ENCODE results near the gene TECPR2.

Gene TECPR2

DNA sequence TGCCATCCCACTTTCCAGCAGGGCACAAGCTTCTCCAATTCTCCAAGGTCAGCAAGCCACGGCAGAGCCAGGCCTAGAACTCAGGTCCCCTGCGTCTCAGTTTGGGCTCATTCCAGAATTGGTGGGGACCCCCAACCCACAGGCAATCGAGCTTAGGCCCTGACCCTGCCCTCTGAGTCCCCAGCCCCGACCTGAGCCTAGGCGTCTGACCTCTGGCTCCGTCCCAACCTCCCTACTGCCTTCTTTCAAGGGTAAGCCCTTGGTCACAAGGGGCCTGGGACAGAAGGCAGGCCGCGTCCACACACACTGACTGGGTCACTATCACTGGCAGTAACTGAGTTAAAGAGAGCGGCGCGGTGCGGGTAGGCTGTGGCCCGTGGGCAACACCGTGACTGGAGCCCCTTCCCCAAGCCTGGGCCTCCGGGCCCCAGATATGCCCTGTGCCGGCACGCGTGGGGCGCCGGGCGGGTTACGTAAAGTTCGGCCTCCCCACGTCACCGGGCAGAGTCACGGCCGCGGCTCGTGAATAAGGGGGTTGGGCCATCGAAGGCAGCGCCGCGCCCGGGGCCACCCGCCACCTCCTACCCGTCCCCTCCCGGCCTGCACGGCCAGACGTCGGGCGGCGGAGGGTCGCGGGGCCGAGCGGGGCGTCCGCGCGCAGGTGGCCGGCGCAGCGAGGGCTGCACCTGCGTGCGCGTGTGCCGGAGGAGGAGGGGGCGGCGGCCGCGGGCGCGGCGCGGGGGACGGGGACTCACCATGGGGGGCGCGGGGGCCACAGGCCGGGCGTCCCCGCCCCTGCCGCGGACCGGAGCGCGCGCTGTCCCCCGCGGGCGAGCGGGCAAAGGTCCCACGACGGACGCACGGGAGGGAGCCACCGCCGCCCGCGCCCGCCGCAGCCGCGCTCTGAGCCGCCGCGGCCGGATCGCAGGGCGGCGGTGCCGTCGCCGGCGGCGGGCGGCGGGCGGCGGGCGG, 146.3 kb downstream of the TECPR2 start:
- TF ChIP-seq POLR2AphosphoS5 (IDR thresholded peaks at IDR 0.05; ENCODE audit: low read depth, low read length) (no peak), POLR2A (IDR thresholded peaks at IDR 0.05; ENCODE audit: low read depth, low read length) (no peak), TAF1 (IDR thresholded peaks at IDR 0.05; ENCODE audit: borderline replicate concordance, low read depth, low read length) (no peak)
- DNase-seq (ENCODE audit: insufficient read length) (no peak), FAIRE-seq (no peak)

DNA sequence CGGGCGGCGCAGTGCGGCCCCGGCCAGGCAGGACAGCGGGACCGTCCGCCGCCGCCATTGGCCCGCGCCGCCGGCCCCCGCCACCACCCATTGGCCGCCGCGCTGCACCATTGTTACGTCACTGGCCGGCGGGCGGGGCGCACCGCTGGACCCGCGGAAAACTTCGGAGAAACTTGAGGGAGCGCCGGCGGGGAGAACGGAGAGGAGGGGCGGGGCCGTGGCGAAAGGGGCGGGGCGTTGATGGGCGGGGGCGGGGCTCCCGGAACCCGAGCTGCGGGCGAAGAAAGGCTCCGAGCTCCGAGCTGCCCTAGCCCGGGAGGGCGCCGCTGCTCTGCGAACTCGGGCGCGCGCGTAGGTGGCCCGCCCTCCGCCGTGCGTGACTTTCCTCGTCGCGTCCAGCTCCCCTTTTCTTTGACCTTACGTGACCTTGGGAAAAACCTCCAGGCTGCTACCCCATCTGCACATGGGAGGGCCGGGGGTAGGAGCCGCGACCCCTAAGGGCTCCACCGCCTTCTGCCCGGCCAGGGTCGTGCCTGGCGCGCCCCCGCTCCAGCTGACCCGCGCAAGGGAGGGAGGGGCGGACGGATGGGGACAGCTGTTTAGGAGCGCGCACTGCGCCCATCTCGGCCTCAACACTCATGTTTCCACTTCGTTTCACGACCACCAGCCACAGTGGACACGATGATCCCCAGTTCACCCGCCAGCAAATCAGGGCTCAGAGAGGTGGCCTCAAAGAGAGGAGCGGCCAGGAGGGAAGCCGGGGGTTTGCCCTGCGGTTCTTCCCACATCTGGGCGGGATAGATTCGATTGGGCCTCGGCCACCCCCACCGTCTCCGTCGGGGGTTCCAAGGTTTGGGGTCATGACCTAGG, 147.2 kb downstream of the TECPR2 start, which contains the start of gene ANKRD9:
ANKRD9 (minus strand) TSS at position 31 of the 870 bp plus-strand sequence. CDS start 1,887 bp downstream, outside the sequence.
- FAIRE-seq (peak; percentile 97), DNase-seq (ENCODE audit: insufficient read length) (peak; percentile 98)
- TF ChIP-seq TAF1 (IDR thresholded peaks at IDR 0.05; ENCODE audit: borderline replicate concordance, low read depth, low read length) = no peak
- TF ChIP-seq POLR2AphosphoS5 (IDR thresholded peaks at IDR 0.05; ENCODE audit: low read depth, low read length) = no peak
- TF ChIP-seq POLR2A (IDR thresholded peaks at IDR 0.05; ENCODE audit: low read depth, low read length) = no peak

DNA sequence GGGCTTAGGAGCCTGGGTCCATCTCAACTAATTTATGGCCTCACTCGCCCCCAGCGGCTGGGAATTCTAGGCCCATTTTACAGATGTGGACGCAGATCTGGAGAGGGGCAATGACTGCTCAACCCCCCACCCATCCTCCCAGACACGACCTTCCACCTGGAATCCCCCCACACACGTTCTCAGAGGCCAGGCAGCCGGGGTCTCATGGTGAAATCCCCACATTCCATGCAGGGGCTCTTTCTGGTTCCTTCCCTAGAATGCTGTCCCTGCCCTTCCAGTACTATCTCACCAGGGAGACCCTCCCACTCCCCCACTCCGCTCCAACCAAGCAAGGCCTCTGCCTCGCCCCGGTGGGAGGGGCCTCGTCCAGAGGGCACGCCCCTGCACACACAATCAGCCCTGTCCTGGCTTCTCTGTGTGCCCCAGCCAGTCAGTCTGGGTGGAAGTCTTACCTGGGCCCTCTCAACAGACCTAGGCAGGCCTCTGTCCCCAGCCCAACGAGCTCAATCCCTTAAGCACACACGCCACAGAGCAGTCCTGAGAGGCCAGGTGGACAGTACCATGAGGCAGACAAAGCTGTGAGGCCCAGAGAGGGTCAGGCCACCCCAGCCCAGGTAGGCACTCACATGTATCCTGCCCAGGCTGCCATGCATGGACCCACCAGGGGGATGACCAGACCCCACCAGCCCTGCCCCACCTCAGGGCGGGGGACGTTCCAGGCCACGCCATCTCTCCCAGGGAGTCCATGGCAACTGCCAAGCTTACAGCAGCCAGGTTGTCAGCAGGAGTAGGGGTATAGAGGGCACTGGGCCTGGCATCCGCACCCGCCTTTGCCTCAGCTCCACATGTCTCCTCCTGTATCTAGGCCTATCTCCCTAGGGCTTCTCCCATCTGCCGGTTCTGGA, 148.1 kb downstream of the TECPR2 start:
- DNase-seq (ENCODE audit: insufficient read length) (no peak), FAIRE-seq (no peak)
- no peak for TF ChIP-seq POLR2AphosphoS5 (IDR thresholded peaks at IDR 0.05; ENCODE audit: low read depth, low read length)
- no peak for TF ChIP-seq TAF1 (IDR thresholded peaks at IDR 0.05; ENCODE audit: borderline replicate concordance, low read depth, low read length)
- no peak for TF ChIP-seq POLR2A (IDR thresholded peaks at IDR 0.05; ENCODE audit: low read depth, low read length)

DNA sequence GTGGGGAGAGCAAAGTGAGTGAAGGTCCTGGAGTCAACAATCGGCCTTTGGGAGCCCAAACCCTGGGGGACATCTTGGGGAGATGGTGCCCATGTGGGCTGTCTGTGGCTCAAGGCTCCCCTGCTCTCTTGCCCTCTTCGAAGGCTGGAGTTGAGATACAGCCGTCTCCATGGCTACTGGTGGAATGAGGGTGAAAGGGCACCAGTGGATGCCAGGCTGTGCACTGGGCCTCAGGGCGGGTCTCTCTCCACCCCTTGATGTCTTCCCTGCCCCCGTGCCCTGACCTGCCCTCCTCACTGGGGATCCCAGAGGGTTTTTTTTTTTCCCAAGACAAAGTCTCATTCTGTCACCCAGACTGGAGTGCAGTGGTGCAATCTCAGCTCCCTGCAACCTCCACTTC, 148.8 kb downstream of the TECPR2 start:
- no peak for DNase-seq (ENCODE audit: insufficient read length)
- FAIRE-seq = peak; percentile 9
- no peak for TF ChIP-seq POLR2AphosphoS5 (IDR thresholded peaks at IDR 0.05; ENCODE audit: low read depth, low read length)
- no peak for TF ChIP-seq POLR2A (IDR thresholded peaks at IDR 0.05; ENCODE audit: low read depth, low read length)
- TF ChIP-seq TAF1 (IDR thresholded peaks at IDR 0.05; ENCODE audit: borderline replicate concordance, low read depth, low read length) = no peak

DNA sequence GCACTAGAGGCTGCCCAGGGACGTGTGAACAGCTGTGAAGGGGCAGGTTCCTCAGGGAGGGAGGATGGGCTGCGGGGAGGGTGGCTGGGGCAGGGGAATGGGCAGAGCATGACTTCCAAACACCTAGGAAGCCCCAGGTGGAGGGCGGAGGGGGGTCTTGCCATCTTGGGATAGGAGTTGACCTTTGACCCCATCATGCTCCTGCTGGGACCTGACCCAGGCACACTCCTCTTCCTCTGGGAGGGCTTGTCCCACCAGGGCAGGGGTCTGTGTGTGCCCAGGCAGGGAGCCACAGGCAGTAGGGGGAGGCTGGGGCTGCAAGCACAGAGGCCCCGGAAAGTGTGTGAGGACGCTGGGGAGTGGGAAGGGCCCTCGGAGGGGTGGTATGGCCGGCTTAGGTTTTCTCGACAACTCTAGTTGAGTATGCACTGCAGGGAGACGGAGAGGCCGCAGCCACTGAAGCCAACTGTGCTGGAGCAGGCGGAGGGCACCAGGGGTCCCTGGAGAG, 150.1 kb downstream of the TECPR2 start:
- FAIRE-seq (no peak), DNase-seq (ENCODE audit: insufficient read length) (no peak)

DNA sequence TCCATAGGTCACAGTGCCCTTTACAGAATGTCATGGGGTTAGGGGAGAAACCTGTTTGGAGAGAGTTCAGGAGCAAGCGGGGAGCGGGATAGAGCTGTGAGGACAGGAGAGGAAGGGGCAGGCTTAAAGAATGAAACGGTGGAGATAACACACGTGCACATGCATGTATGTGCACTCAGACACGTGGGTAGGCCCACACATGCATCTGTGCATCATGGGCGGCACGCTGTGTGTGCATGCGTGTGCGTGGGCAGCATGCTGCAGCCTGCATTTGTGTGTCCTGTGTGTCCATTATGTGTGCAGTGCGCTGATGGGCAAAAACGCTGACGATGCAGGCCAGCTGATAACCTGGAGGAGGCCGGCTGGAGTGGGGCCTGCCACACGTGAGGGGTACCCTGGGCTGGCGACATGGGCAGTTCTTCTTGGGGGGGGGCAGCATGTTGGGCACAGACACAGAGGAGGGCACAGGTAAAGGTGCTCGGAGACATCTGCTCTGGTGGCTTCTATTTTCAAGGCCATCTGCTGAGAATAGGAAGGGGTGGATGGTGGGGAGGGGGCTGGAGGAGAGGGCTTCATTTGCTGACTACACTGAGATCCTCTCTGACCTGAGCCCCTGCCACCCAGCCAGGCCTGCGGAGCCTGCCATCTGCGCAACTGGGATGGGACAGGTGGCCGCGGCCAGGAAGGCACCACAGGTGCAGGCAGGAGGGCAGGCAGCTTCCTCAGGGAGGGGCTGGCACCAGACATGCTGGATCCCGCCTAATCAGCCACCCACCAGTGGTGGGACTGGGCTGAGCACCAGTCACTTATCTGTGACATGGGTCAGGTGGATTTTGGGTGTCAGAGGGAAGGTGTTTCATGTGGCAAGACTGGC, 151.4 kb downstream of the TECPR2 start:
- TF ChIP-seq TAF1 (IDR thresholded peaks at IDR 0.05; ENCODE audit: borderline replicate concordance, low read depth, low read length) (no peak), POLR2A (IDR thresholded peaks at IDR 0.05; ENCODE audit: low read depth, low read length) (no peak), POLR2AphosphoS5 (IDR thresholded peaks at IDR 0.05; ENCODE audit: low read depth, low read length) (no peak)
- FAIRE-seq = no peak
- DNase-seq (ENCODE audit: insufficient read length) = no peak

More for the DNA sequence above, 150.1 kb downstream of the TECPR2 start:
- TF ChIP-seq TAF1 (IDR thresholded peaks at IDR 0.05; ENCODE audit: borderline replicate concordance, low read depth, low read length) (no peak), POLR2A (IDR thresholded peaks at IDR 0.05; ENCODE audit: low read depth, low read length) (no peak), POLR2AphosphoS5 (IDR thresholded peaks at IDR 0.05; ENCODE audit: low read depth, low read length) (no peak)

DNA sequence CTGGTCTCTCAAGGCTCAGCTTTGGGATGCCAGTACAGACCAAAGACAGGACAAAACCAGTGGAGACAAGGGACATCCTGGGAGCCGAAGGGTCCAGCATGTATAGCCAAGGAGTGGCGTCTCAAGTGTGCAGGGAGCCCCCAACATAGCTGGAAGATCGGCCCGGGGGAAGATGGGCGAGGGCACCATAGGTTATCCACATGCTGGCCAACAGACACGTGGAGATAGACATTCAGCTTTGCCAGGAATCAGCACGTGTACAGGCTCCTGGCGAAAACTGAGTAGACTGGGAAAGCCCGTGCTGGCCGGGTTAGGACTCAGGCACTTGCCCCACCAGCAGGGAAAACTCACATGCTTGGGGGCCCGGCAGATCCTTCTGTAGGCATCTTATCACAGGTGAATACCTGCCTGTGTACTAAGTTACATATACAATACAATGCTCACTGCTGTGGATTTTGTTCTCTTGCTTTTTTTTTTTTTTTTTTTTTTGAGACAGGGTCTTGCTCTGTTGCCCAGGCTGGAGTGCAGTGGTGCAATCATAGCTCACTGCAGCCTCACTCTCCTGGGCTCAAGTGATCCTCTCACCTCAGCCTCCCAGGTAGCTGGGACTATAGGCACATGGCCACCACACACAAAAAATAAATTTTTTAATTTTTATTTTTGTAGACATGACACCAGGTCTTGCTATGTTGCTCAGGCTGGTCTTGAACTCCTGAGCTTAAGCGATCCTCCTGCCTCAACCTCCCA, 152.4 kb downstream of the TECPR2 start:
- TF ChIP-seq TAF1 (IDR thresholded peaks at IDR 0.05; ENCODE audit: borderline replicate concordance, low read depth, low read length) (no peak), POLR2A (IDR thresholded peaks at IDR 0.05; ENCODE audit: low read depth, low read length) (no peak), POLR2AphosphoS5 (IDR thresholded peaks at IDR 0.05; ENCODE audit: low read depth, low read length) (no peak)
- no peak for DNase-seq (ENCODE audit: insufficient read length)
- FAIRE-seq = no peak

DNA sequence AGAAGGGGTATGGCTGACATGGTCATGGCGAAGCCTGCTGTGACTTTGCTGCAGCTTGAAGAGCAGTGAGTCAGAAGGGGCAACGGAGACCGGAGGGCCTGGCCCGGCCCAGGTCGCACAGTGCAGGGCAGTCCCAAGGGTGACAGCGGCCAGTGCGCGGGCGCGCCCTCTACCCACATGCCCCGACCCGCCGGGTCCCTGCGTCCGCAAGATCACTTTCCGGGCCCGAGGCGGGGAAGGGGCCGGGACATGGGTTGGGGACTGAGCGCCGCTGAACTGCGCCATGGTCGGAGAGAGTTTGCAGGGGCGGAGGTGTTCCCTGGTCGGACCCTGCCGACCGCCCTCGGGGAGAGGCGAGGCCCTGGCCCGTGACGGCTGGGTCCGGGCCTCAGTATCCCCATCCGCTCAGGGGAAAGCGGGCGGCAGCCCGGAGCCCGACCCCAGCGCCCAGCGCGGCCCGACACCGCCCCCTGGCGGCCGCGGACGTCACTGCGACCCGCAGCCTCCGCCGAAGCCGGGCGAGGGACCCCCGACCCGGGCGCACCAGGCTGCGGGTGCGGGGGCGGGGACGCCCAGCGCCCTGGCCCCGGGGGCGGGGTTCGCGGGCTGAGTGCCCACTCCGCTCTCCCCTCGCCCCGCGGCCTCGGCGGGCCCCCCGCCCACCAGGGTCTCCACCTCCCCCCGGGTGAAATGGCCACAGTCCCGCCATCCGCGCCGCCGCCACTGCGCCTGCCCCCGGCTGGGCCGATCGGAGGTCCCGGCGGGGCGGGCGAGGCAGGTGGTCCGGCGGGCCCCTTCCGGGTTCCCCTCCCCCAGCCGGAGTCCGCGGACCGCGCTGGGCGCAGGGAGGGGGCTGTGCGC, 154.0 kb downstream of the TECPR2 start:
- FAIRE-seq = peak; percentile 84
- DNase-seq (ENCODE audit: insufficient read length) = peak; percentile 89
- no peak for TF ChIP-seq POLR2A (IDR thresholded peaks at IDR 0.05; ENCODE audit: low read depth, low read length)
- no peak for TF ChIP-seq TAF1 (IDR thresholded peaks at IDR 0.05; ENCODE audit: borderline replicate concordance, low read depth, low read length)
- no peak for TF ChIP-seq POLR2AphosphoS5 (IDR thresholded peaks at IDR 0.05; ENCODE audit: low read depth, low read length)

Data from GM12892 (cell line).